ENCODE data around the gene SPRY4. TPM values are rescaled to one million over a fixed set of nuclear protein-coding genes. Genes with fewer than 3 reads are reported as not detected.

Gene SPRY4
- total RNA-seq, 1 experiment from 2014 or later, result 35.5 TPM

DNA sequence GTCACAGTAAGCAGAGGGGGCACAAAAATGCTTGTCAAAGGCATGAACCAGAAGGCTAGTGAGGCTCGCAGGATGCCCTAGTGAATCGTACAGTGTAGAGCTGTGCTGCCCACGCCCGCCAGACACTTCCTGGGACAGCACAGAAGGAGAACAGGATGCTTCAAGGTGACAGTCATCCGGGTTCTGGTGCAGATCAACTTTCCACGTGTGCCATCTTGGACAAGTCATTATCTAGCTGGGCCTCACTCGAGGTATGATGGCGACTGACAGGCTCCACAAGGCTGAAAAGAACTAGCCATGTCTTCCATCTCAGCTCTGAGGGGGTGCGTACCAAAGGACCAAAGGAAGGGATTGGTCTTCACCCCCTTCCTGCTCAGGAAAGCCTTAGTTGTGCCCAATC lies 14.0 kb downstream of the SPRY4 start:
- intact Hi-C loops (cut with micrococcal nuclease; ENCODE audit: unreplicated experiment), result no loop called here
- H3K27me3 ChIP-seq (replicated peaks; ENCODE audit: insufficient read depth, low read depth, low read length, poor library complexity), result no peaks in the 10 kb centered on the region
- H3K4me3 ChIP-seq (ENCODE audit: low read depth, low read length, poor library complexity, severe bottlenecking), result no peak overlapping the region
- ChIA-PET CTCF (no interaction called here), POLR2A (ENCODE audit: low non-redundant PET) (no interaction called here)
- H3K27ac ChIP-seq (ENCODE audit: low read depth, low read length, poor library complexity, severe bottlenecking), result no peak overlapping the region
- H3K36me3 ChIP-seq (ENCODE audit: insufficient read depth, low read length, poor library complexity, severe bottlenecking), result peaks cover 47% of the 10 kb centered on the region
- DNase-seq (ENCODE audit: low spot score), result no peak
- H3K4me1 ChIP-seq (ENCODE audit: insufficient read depth, low read length, poor library complexity, severe bottlenecking), result peaks cover 26% of the 10 kb centered on the region
- H3K9me3 ChIP-seq (ENCODE audit: low read depth, low read length, poor library complexity, severe bottlenecking), result no peaks in the 10 kb centered on the region
- TF ChIP-seq, protein P1, sequence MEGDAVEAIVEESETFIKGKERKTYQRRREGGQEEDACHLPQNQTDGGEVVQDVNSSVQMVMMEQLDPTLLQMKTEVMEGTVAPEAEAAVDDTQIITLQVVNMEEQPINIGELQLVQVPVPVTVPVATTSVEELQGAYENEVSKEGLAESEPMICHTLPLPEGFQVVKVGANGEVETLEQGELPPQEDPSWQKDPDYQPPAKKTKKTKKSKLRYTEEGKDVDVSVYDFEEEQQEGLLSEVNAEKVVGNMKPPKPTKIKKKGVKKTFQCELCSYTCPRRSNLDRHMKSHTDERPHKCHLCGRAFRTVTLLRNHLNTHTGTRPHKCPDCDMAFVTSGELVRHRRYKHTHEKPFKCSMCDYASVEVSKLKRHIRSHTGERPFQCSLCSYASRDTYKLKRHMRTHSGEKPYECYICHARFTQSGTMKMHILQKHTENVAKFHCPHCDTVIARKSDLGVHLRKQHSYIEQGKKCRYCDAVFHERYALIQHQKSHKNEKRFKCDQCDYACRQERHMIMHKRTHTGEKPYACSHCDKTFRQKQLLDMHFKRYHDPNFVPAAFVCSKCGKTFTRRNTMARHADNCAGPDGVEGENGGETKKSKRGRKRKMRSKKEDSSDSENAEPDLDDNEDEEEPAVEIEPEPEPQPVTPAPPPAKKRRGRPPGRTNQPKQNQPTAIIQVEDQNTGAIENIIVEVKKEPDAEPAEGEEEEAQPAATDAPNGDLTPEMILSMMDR (conservative IDR thresholded peaks at IDR 0.05; ENCODE audit: low read depth, low read length), result no peak
- TF ChIP-seq EZH2 (IDR thresholded peaks at IDR 0.05; ENCODE audit: borderline replicate concordance, low read depth, low read length, poor library complexity, severe bottlenecking), result no peak
- BruUV-seq (replicated peaks), result no TSS peak

DNA sequence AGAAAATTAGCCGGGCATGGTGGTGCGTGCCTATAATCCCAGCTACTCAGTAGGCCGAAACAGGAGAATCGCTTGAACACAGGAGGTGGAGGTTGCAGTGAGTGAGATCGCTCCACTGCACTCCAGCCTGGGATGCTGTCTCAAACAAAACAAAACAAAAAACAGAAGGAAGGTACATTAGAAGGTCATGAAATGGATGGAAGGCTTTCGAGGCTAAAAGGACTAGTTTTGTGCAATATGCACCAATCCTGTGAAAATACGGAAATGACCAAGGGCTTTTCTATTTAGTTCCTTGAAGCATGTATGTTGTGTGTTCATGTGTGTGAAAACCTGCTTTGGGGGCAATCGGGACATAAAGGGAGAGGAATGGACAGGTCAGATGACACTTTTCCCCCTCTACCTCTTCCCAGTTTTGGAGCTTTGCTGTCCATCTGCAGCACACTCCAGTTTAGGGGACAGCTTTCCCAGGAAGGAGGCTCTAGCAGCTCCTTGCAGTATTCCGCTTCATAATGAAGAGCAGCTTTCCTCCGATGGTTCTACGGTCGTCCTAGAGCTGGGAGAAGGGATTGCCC lies 15.0 kb downstream of the SPRY4 start:
- ChIA-PET CTCF (no interaction called here), POLR2A (ENCODE audit: low non-redundant PET) (no interaction called here)
- no peaks in the 10 kb centered on the region for H3K9me3 ChIP-seq (ENCODE audit: low read depth, low read length, poor library complexity, severe bottlenecking)
- TF ChIP-seq, protein P1 (conservative IDR thresholded peaks at IDR 0.05; ENCODE audit: low read depth, low read length), result no peak
- no peak for TF ChIP-seq EZH2 (IDR thresholded peaks at IDR 0.05; ENCODE audit: borderline replicate concordance, low read depth, low read length, poor library complexity, severe bottlenecking)
- intact Hi-C loops (cut with micrococcal nuclease; ENCODE audit: unreplicated experiment), result no loop called here
- peaks cover 44% of the 10 kb centered on the region for H3K36me3 ChIP-seq (ENCODE audit: insufficient read depth, low read length, poor library complexity, severe bottlenecking)
- H3K4me1 ChIP-seq (ENCODE audit: insufficient read depth, low read length, poor library complexity, severe bottlenecking), result peaks cover 18% of the 10 kb centered on the region
- no TSS peak for BruUV-seq (replicated peaks)
- DNase-seq (ENCODE audit: low spot score), result no peak
- H3K4me3 ChIP-seq (ENCODE audit: low read depth, low read length, poor library complexity, severe bottlenecking), result no peak overlapping the region
- H3K27me3 ChIP-seq (replicated peaks; ENCODE audit: insufficient read depth, low read depth, low read length, poor library complexity), result no peaks in the 10 kb centered on the region
- H3K27ac ChIP-seq (ENCODE audit: low read depth, low read length, poor library complexity, severe bottlenecking), result no peak overlapping the region

DNA sequence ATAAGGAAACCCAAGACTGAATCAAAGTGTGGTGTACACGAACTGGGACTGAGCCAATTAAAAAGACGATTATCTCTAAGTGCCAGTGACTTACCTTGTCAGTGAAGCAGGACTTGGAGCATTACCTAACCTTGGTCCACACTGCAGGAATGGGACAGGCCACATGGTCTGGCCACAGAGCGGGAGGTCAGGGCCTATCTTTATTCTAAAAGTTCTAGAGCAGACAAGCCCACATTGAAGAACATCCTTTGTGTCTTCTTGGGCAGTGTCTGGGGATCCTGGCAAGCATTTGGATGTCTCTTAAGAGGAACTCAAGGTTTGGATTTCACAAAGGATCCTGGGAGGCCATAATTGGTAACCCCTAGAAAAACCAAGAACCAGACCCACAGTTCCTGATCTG lies 16.5 kb downstream of the SPRY4 start:
- POLR2A ChIA-PET (ENCODE audit: low non-redundant PET), result no interaction called here
- H3K36me3 ChIP-seq (ENCODE audit: insufficient read depth, low read length, poor library complexity, severe bottlenecking), result peaks cover 30% of the 10 kb centered on the region
- H3K4me1 ChIP-seq (ENCODE audit: insufficient read depth, low read length, poor library complexity, severe bottlenecking), result peaks cover 15% of the 10 kb centered on the region
- CTCF ChIA-PET, result no interaction called here
- H3K9me3 ChIP-seq (ENCODE audit: low read depth, low read length, poor library complexity, severe bottlenecking), result no peaks in the 10 kb centered on the region
- no peak overlapping the region for H3K4me3 ChIP-seq (ENCODE audit: low read depth, low read length, poor library complexity, severe bottlenecking)
- TF ChIP-seq EZH2 (IDR thresholded peaks at IDR 0.05; ENCODE audit: borderline replicate concordance, low read depth, low read length, poor library complexity, severe bottlenecking), result no peak
- TF ChIP-seq, protein P1 (conservative IDR thresholded peaks at IDR 0.05; ENCODE audit: low read depth, low read length), result no peak
- no peaks in the 10 kb centered on the region for H3K27me3 ChIP-seq (replicated peaks; ENCODE audit: insufficient read depth, low read depth, low read length, poor library complexity)
- H3K27ac ChIP-seq (ENCODE audit: low read depth, low read length, poor library complexity, severe bottlenecking), result no peak overlapping the region
- intact Hi-C loops (cut with micrococcal nuclease; ENCODE audit: unreplicated experiment), result no loop called here
- BruUV-seq (replicated peaks), result no TSS peak
- no peak for DNase-seq (ENCODE audit: low spot score)
